Left lung (tissue), 10 donors: Measurements from ENCODE around the gene UBE2E2. TPM values are rescaled to one million over a fixed set of nuclear protein-coding genes. Genes with fewer than 3 reads are reported as not detected.
A peak's percentile ranks its signal among the peaks of the same experiment; 100 is the strongest.

Experiments
- ATAC-seq: fragments of 200-7000 bp; cut with Tn5 transposase; one replicate; pipeline ENCODE4 v1.9.1; 2020; ENCODE audit warnings: moderate library complexity
- DNase-seq, 4 donors: peaks; one replicate each; pipeline ENCODE4 v3.0.0-alpha.2; 2013 to 2020
- H3K27ac ChIP-seq, 2 donors: fragments of 200-600 bp; sonication (generic) in 1 of 2; one replicate each; pipeline versions ENCODE4 v1.5.0 to v1.8.0; 2020 to 2021
- H3K27me3 ChIP-seq, 2 donors: fragments of 200-600 bp; sonication (generic) in 1 of 2; one replicate each; pipeline versions ENCODE4 v1.5.0 to v1.8.0; 2020 to 2021
- H3K36me3 ChIP-seq, 2 donors: fragments of 200-600 bp; sonication (generic) in 1 of 2; one replicate each; pipeline versions ENCODE4 v1.5.0 to v1.8.0; 2020 to 2021
- H3K4me1 ChIP-seq, 2 donors: fragments of 200-600 bp; one replicate each; pipeline ENCODE4 v1.8.0; 2021
- H3K4me3 ChIP-seq, 2 donors: fragments of 200-600 bp; sonication (generic) in 1 of 2; one replicate each; pipeline versions ENCODE4 v1.5.0 to v1.8.0; 2020 to 2021; ENCODE audit warnings: mild to moderate bottlenecking in 1 of 2
- H3K9me3 ChIP-seq, 2 donors: fragments of 200-600 bp; sonication (generic) in 1 of 2; one replicate each; pipeline versions ENCODE4 v1.5.0 to v1.8.0; 2020 to 2021
- CTCF ChIP-seq, 2 donors: fragments of 200-600 bp; sonication (generic) in 1 of 2; IDR thresholded peaks; one replicate each; pipeline versions ENCODE4 v1.5.0 to v1.8.0; 2021; ENCODE audit warnings: antibody characterized with exemption in 2 of 2
- intact Hi-C, 2 donors: fragments of 100-400 bp; cut with DNase I; formaldehyde crosslinking; loops; one replicate each; pipeline versions ENCODE4 v1.11.2 to v1.14.2; 2022
- polyA plus RNA-seq, 6 donors: library from polyadenylated mRNA; unstranded; fragments of 120-200 nt; gene quantifications; one replicate each; pipeline ENCODE4 v1.2.1, GENCODE V29; 2013; ENCODE audit not compliant: insufficient read length in 6 of 6
- total RNA-seq, 2 donors: library from RNA; stranded (reverse); fragmentation: NEBNext Ultra II Directional; extraction: Animal tissue kit (Norgen Biotek cat#: 25700); gene quantifications; one replicate each; pipeline ENCODE4 v1.2.1, GENCODE V29; 2021
- donor health status: DM: no; HTN: yes; CAD: no.
- donor health status: DM: no; HTN: no; CAD: no.

UBE2E2 gene
- total and polyA plus RNA-seq, 8 donors: 42.3 to 55.6 (median 47.5) TPM

DNA sequence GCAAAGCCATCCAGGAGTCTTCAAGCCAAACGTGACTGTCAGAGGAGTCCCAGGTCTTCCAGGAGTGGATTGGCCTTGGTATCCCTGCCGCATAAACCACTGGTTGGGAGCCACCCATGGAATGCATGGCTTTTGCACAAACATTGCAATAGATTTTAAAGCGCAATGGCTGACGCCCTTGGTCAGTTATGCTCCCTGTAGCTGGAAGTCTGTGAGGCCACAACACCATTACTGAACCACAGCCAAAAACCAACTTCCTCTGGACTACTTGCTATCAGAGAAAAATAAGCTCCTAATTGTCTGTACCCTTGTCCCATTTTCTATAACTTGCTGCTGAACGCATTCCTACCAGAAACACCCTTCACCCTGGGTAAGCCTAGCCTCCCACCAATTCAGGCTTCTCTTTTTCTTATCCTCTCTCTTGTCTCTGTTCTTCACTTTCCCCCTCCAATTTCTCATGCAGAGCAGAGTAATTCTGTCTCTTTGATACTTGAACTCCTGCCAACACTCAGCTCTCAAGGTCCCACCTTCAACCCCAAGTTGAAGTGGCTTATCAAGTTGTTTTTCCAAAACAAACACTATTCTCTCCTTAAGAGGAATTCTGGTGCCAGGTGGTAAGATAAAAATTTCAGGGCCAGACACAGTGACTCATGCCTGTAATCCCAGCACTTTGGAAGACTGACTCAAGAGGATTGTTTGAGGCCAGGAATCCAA is 426.2 kb downstream of the UBE2E2 start:
- no peaks in the 10 kb centered on the region for H3K36me3 ChIP-seq
- no peaks in the 10 kb centered on the region for H3K4me1 ChIP-seq
- H3K27ac ChIP-seq: no peak overlapping the region
- TF ChIP-seq CTCF (IDR thresholded peaks at IDR 0.05): no peak
- peaks cover 0 to 12% of the 10 kb centered on the region in 2 donors for H3K9me3 ChIP-seq
- ATAC-seq (peak; percentile 74), DNase-seq (no peak)
- intact Hi-C loops: no loop called here
- no peaks in the 10 kb centered on the region for H3K27me3 ChIP-seq
- no peak overlapping the region for H3K4me3 ChIP-seq

- intact Hi-C loops: no loop called here
- H3K9me3 ChIP-seq: no peaks in the 10 kb centered on the region
- DNase-seq (no peak), ATAC-seq (no peak)
- no peak for TF ChIP-seq CTCF (IDR thresholded peaks at IDR 0.05)
- H3K4me1 ChIP-seq: no peaks in the 10 kb centered on the region
- no peak overlapping the region for H3K27ac ChIP-seq
- no peaks in the 10 kb centered on the region for H3K36me3 ChIP-seq
- H3K4me3 ChIP-seq: no peak overlapping the region
- H3K27me3 ChIP-seq: no peaks in the 10 kb centered on the region
These were observed 430.3 kb downstream of the UBE2E2 start for GRCh38 chr3:23633261-23633960.

DNA sequence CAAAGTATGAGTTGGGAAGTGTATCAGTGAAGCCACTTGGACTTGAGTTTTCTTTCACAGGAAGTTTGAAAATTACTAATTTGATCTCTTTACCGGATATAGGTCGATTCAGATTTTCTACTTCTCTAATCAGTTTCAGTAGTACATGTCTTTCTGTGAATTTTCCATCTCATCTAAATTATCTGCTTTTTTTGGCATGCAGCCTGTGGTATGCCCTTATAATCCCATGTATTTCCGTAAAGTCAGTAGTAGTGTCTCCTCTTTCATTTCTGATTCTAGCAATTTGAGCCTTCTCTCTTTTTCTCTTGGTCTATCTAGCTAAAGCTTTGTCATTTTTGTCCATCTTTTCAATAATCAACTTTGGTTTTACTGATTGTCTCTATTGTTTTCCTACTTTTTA is 434.2 kb downstream of the UBE2E2 start:
- Histone ChIP-seq H3K27ac (no peak overlapping the region), H3K9me3 (no peaks in the 10 kb centered on the region), H3K4me3 (no peak overlapping the region), H3K27me3 (no peaks in the 10 kb centered on the region), H3K36me3 (no peaks in the 10 kb centered on the region), H3K4me1 (no peaks in the 10 kb centered on the region)
- DNase-seq (no peak), ATAC-seq (no peak)
- intact Hi-C loops: no loop called here
- TF ChIP-seq CTCF (IDR thresholded peaks at IDR 0.05): no peak

DNA sequence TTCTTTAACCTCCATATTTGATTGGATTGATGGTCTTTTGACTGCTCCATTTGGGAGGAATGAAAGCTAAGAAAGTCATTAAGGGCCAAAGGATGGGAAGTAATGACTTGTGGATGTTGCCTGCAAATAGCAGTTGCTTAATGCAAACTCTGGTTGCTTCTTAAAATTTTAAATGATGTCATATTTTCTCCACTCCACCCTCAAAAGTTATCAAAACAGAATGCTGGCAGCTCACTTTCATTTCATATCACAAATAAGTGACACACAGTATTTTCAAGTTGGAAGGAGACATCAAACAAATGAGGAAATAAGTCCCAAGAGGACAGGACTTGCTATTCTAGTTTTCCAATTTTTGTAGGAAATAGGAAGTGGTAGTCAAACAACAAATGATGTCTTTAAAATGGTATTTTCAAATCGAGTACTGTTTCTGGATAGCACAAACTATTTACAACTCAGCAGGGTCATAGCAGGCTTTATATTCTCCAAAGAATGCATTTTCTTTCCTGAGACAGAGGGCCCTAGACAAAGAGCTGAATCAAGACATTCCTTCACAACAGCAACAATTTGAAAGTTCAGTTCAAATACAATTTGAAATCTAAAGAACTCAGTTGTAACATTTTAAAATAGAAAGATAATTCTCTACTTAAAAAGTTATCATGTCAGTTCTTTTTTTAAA is 437.5 kb downstream of the UBE2E2 start:
- no peak for TF ChIP-seq CTCF (IDR thresholded peaks at IDR 0.05)
- Histone ChIP-seq H3K9me3 (no peaks in the 10 kb centered on the region), H3K27ac (no peak overlapping the region), H3K27me3 (no peaks in the 10 kb centered on the region), H3K4me1 (no peaks in the 10 kb centered on the region), H3K4me3 (no peak overlapping the region), H3K36me3 (no peaks in the 10 kb centered on the region)
- DNase-seq (no peak), ATAC-seq (no peak)
- intact Hi-C loops: no loop called here
